ENCODE data around the gene LGALS3BP. TPM values are rescaled to one million over a fixed set of nuclear protein-coding genes. Genes with fewer than 3 reads are reported as not detected.

The LGALS3BP gene
- total RNA-seq, 1 experiment from 2014 or later = 361 TPM

- Histone ChIP-seq H3K9me3 (ENCODE audit: control insufficient read depth, insufficient read depth, low read depth, low read length) (no peaks in the 10 kb centered on the region), H3K27me3 (ENCODE audit: control insufficient read depth, insufficient read depth, low read length) (no peaks in the 10 kb centered on the region), H3K4me3 (ENCODE audit: low read depth in 2 of 2, low read length in 2 of 2) (no peak overlapping the region), H3K27ac (ENCODE audit: low read length) (peak overlapping the region; percentile 34; the same call in 1 of the 2 replicates), H3K36me3 (ENCODE audit: control insufficient read depth, insufficient read depth, low read length) (no peaks in the 10 kb centered on the region), H3K4me1 (ENCODE audit: control insufficient read depth, insufficient read depth, low read length) (peaks cover 5% of the 10 kb centered on the region; the same call in 1 of the 2 replicates)
- intact Hi-C loops (cut with micrococcal nuclease; ENCODE audit: unreplicated experiment) = loop anchor here (2.0 kb wide), 1 partner anchor 105 kb away; no protein-coding TSS in a partner anchor
- in situ Hi-C loops (cut with HindIII; ENCODE audit: low pct_unique_long_range_greater_than_20kb, low sequenced_read_pairs) = no loop called here
- BruUV-seq (replicated peaks) = no TSS peak
- ATAC-seq = peak; percentile 33
- no peak for DNase-seq (ENCODE audit: low read depth, low spot score)
- CTCF ChIA-PET = interaction anchor here (0.6 to 3.0 kb wide), 6 partner anchors 13 to 253 kb away, joined by 3 to 33 read pairs (median 6); no protein-coding TSS in a partner anchor
- TF ChIP-seq, protein P1, sequence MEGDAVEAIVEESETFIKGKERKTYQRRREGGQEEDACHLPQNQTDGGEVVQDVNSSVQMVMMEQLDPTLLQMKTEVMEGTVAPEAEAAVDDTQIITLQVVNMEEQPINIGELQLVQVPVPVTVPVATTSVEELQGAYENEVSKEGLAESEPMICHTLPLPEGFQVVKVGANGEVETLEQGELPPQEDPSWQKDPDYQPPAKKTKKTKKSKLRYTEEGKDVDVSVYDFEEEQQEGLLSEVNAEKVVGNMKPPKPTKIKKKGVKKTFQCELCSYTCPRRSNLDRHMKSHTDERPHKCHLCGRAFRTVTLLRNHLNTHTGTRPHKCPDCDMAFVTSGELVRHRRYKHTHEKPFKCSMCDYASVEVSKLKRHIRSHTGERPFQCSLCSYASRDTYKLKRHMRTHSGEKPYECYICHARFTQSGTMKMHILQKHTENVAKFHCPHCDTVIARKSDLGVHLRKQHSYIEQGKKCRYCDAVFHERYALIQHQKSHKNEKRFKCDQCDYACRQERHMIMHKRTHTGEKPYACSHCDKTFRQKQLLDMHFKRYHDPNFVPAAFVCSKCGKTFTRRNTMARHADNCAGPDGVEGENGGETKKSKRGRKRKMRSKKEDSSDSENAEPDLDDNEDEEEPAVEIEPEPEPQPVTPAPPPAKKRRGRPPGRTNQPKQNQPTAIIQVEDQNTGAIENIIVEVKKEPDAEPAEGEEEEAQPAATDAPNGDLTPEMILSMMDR (IDR thresholded peaks at IDR 0.05) = no peak
- TF ChIP-seq TCF7L2 (IDR thresholded peaks at IDR 0.05; ENCODE audit: low read depth, low read length) (no peak), SIN3A (IDR thresholded peaks at IDR 0.05; ENCODE audit: borderline replicate concordance, insufficient read depth, low read depth, low read length) (no peak), POLR2AphosphoS5 (IDR thresholded peaks at IDR 0.05; ENCODE audit: low read depth, low read length) (no peak), REST (IDR thresholded peaks at IDR 0.05; ENCODE audit: insufficient read depth in 1 of 2, low read depth in 2 of 2, low read length in 1 of 2) (no peak)
- POLR2A ChIA-PET = no interaction called here
These were observed 7.8 kb downstream of the LGALS3BP start for GRCh38 chr17:78971756-78972506.

DNA sequence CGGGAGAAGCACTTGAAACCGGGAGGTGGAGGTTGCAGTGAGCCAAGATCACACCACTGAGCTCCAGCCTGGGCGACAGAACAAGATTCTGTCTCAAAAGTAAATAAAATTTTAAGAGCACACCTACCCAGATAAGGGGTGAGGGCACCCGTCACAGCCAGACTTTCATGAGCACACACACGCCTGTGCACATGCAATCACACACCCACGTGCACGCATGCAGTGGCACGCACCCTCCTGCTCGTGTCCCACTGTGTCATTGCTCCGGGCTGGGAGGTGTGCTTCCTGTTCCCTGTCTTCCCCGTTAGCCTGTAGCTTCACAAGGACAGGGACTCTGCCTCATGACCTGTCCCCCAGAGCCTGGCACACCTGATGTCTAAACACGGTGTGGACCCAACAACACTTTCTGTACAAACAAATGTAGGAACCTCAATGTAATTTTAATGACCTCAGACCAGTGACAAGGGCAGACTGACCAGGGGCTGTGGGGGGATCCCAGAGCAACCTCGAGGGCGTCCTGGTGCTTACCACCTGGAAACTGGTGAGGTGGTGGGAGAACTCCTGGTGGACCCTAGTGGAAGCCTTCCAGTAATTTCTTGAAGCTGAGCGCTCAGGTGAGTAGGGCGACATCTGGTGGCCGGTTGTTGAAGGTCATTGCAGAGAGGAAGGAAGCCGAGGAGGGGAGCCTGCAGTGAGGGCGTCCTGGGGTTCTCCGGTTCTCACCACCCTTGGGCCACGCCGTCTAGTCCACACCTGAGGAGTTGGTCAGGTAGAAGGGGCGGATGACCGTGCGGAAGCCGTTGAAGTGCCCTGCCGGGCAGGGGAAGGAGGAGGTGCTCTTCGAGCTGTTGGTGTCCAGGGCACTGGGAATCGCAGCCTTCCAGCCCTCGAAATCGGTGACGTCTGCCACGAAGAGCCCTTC lies 8.6 kb downstream of the LGALS3BP start:
- no peak for DNase-seq (ENCODE audit: low read depth, low spot score)
- no peaks in the 10 kb centered on the region for H3K9me3 ChIP-seq (ENCODE audit: control insufficient read depth, insufficient read depth, low read depth, low read length)
- no peaks in the 10 kb centered on the region for H3K36me3 ChIP-seq (ENCODE audit: control insufficient read depth, insufficient read depth, low read length)
- CTCF ChIA-PET = interaction anchor here (0.5 to 3.0 kb wide), 7 partner anchors 14 to 252 kb away, joined by 3 to 33 read pairs (median 4); no protein-coding TSS in a partner anchor
- TF ChIP-seq TCF7L2 (IDR thresholded peaks at IDR 0.05; ENCODE audit: low read depth, low read length) (no peak), SIN3A (IDR thresholded peaks at IDR 0.05; ENCODE audit: borderline replicate concordance, insufficient read depth, low read depth, low read length) (no peak), POLR2AphosphoS5 (IDR thresholded peaks at IDR 0.05; ENCODE audit: low read depth, low read length) (no peak), REST (IDR thresholded peaks at IDR 0.05; ENCODE audit: insufficient read depth in 1 of 2, low read depth in 2 of 2, low read length in 1 of 2) (0 out of 4 replicates have a peak, but pooled peaks of 1 of the 2 experiments have one; percentile 34)
- TF ChIP-seq, protein P1 (IDR thresholded peaks at IDR 0.05) = peak; percentile 95
- H3K27me3 ChIP-seq (ENCODE audit: control insufficient read depth, insufficient read depth, low read length) = no peaks in the 10 kb centered on the region
- BruUV-seq (replicated peaks) = TSS peak; percentile 88
- H3K4me1 ChIP-seq (ENCODE audit: control insufficient read depth, insufficient read depth, low read length) = peaks cover 5% of the 10 kb centered on the region; the same call in 1 of the 2 replicates
- POLR2A ChIA-PET = no interaction called here
- intact Hi-C loops (cut with micrococcal nuclease; ENCODE audit: unreplicated experiment) = loop anchor here (2.0 kb wide), 1 partner anchor 104 kb away; no protein-coding TSS in a partner anchor
- in situ Hi-C loops (cut with HindIII; ENCODE audit: low pct_unique_long_range_greater_than_20kb, low sequenced_read_pairs) = no loop called here
- H3K4me3 ChIP-seq (ENCODE audit: low read depth in 2 of 2, low read length in 2 of 2) = no peak overlapping the region
- peak; percentile 70 for ATAC-seq
- peak overlapping the region; percentile 34; the same call in 1 of the 2 replicates for H3K27ac ChIP-seq (ENCODE audit: low read length)

All from Panc1 (cell line).